DOHH2 (cell line): ENCODE results near the gene MBOAT1.

ENCODE experiments used
- EZH2phosphoT487 ChIP-seq: fragments of 200-600 bp; sonication (generic); IDR thresholded peaks from 2 replicates; pipeline ENCODE4 v1.6.1; 2017; ENCODE audit warnings: borderline replicate concordance, mild to moderate bottlenecking, antibody characterized with exemption, low read length, moderate library complexity, mixed read lengths
- TF ChIP-seq, protein P1 (sequence below): fragments of 200-600 bp; sonication (generic); IDR thresholded peaks from one replicate; pipeline ENCODE4 v1.5.1; 2014; ENCODE audit warnings: antibody characterized with exemption, mild to moderate bottlenecking, low read depth, low read length; ENCODE audit not compliant: poor library complexity, severe bottlenecking

GRCh38 chr6:20141931-20142330 is 70.3 kb downstream of the MBOAT1 start:
- TF ChIP-seq, protein P1, sequence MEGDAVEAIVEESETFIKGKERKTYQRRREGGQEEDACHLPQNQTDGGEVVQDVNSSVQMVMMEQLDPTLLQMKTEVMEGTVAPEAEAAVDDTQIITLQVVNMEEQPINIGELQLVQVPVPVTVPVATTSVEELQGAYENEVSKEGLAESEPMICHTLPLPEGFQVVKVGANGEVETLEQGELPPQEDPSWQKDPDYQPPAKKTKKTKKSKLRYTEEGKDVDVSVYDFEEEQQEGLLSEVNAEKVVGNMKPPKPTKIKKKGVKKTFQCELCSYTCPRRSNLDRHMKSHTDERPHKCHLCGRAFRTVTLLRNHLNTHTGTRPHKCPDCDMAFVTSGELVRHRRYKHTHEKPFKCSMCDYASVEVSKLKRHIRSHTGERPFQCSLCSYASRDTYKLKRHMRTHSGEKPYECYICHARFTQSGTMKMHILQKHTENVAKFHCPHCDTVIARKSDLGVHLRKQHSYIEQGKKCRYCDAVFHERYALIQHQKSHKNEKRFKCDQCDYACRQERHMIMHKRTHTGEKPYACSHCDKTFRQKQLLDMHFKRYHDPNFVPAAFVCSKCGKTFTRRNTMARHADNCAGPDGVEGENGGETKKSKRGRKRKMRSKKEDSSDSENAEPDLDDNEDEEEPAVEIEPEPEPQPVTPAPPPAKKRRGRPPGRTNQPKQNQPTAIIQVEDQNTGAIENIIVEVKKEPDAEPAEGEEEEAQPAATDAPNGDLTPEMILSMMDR: no peak
- TF ChIP-seq EZH2phosphoT487: no peak
